CD14-positive monocyte (primary cell): ENCODE results near the gene HUWE1. TPM values are rescaled to one million over a fixed set of nuclear protein-coding genes. Genes with fewer than 3 reads are reported as not detected.
A peak's percentile ranks its signal among the peaks of the same experiment; 100 is the strongest.
"Not testable (repeated sequence)": the region's sequence is repeated elsewhere in the genome, so short reads cannot be mapped to it uniquely, and the experiment has no call there.

Experiments
- DNase-seq, 3 donors: peaks; one replicate each; pipeline ENCODE4 v3.0.0-alpha.2; 2011 to 2022
- H2AFZ ChIP-seq: 2 replicates; pipeline ENCODE4 v1.6.0; 2012; ENCODE audit warnings: mild to moderate bottlenecking, low read depth, low read length, inconsistent platforms; ENCODE audit not compliant: insufficient read depth, poor library complexity, severe bottlenecking
- H3K27ac ChIP-seq, 2 donors: 1 replicate in 1 of 2; 2 replicates in 1 of 2; pipeline ENCODE4 v1.5.1; 2012 to 2013; ENCODE audit warnings: low read length in 2 of 2, control low read depth in 1 of 2, inconsistent platforms in 1 of 2, low read depth in 1 of 2, mild to moderate bottlenecking in 1 of 2
- H3K27me3 ChIP-seq, 2 donors: one replicate each; pipeline versions ENCODE4 v1.6.0 to v1.6.1; 2011 to 2013; ENCODE audit warnings: low read length in 2 of 2; ENCODE audit not compliant: control insufficient read depth in 2 of 2, insufficient read depth in 2 of 2
- H3K36me3 ChIP-seq, 2 donors: replicated peaks in 1 of 2; 1 replicate in 1 of 2; 2 replicates in 1 of 2; pipeline versions ENCODE4 v1.5.1 to v1.6.1; 2012 to 2013; ENCODE audit warnings: low read length in 2 of 2, control low read depth in 1 of 2, inconsistent platforms in 1 of 2, mild to moderate bottlenecking in 1 of 2; ENCODE audit not compliant: insufficient read depth in 2 of 2, control insufficient read depth in 1 of 2
- H3K4me1 ChIP-seq, 2 donors: 1 replicate in 1 of 2; 2 replicates in 1 of 2; pipeline versions ENCODE4 v1.5.1 to v1.6.1; 2012 to 2013; ENCODE audit warnings: low read length in 2 of 2, control low read depth in 1 of 2, inconsistent platforms in 1 of 2, mild to moderate bottlenecking in 1 of 2, moderate library complexity in 1 of 2; ENCODE audit not compliant: insufficient read depth in 2 of 2, control insufficient read depth in 1 of 2
- H3K4me2 ChIP-seq: replicated peaks from 2 replicates; pipeline ENCODE3; 2012; ENCODE audit warnings: low read length, moderate library complexity, mild to moderate bottlenecking; ENCODE audit not compliant: poor library complexity, severe bottlenecking; ENCODE audit errors: extremely low read depth
- H3K4me3 ChIP-seq, 3 experiments: fragments of 200-600 bp in 1 of 3; sonication (generic) in 1 of 3; replicated peaks in 1 of 3; 1 replicate in 2 of 3; 2 replicates in 1 of 3; pipeline ENCODE4 v1.5.1; 2011 to 2013; ENCODE audit warnings: low read length in 3 of 3, mild to moderate bottlenecking in 3 of 3, control low read depth in 2 of 3, low read depth in 2 of 3, inconsistent platforms in 1 of 3, moderate library complexity in 1 of 3
- H3K79me2 ChIP-seq: 2 replicates; pipeline ENCODE4 v1.6.0; 2012; ENCODE audit warnings: mild to moderate bottlenecking, control low read depth, inconsistent platforms, low read length, moderate library complexity; ENCODE audit not compliant: insufficient read depth
- H3K9ac ChIP-seq: 2 replicates; pipeline ENCODE4 v1.6.0; 2017; ENCODE audit warnings: low read length, mild to moderate bottlenecking; ENCODE audit not compliant: insufficient read depth, poor library complexity, severe bottlenecking
- H3K9me3 ChIP-seq, 2 donors: replicated peaks in 1 of 2; 1 replicate in 1 of 2; 2 replicates in 1 of 2; pipeline versions ENCODE4 v1.5.1 to v1.6.1; 2012 to 2013; ENCODE audit warnings: low read length in 2 of 2, control low read depth in 1 of 2; ENCODE audit not compliant: control insufficient read depth in 1 of 2, insufficient read depth in 1 of 2
- H4K20me1 ChIP-seq: 2 replicates; pipeline ENCODE4 v1.6.0; 2012; ENCODE audit warnings: mild to moderate bottlenecking, low read length, control low read depth, moderate library complexity; ENCODE audit not compliant: insufficient read depth
- H3K27ac Mint-ChIP-seq, 7 donors: one replicate each; pipeline ENCODE4 v1.8.0; 2020; ENCODE audit warnings: mild to moderate bottlenecking in 7 of 7, mixed read lengths in 7 of 7, moderate library complexity in 6 of 7, inconsistent platforms in 2 of 7
- H3K27me3 Mint-ChIP-seq, 3 donors: one replicate each; pipeline ENCODE4 v1.8.0; 2021 to 2022; ENCODE audit warnings: low read depth in 3 of 3, mild to moderate bottlenecking in 3 of 3, mixed read lengths in 3 of 3, moderate library complexity in 3 of 3, inconsistent platforms in 1 of 3
- H3K36me3 Mint-ChIP-seq, 2 donors: one replicate each; pipeline ENCODE4 v1.8.0; 2020; ENCODE audit warnings: mixed read lengths in 2 of 2, inconsistent platforms in 1 of 2, mild to moderate bottlenecking in 1 of 2
- H3K4me1 Mint-ChIP-seq: one replicate; pipeline ENCODE4 v1.8.0; 2020; ENCODE audit warnings: mild to moderate bottlenecking, mixed read lengths
- H3K4me3 Mint-ChIP-seq, 2 donors: one replicate each; pipeline ENCODE4 v1.8.0; 2020; ENCODE audit warnings: mild to moderate bottlenecking in 2 of 2, mixed read lengths in 2 of 2, moderate library complexity in 1 of 2
- H3K9me3 Mint-ChIP-seq, 7 donors: one replicate each; pipeline ENCODE4 v1.8.0; 2020 to 2022; ENCODE audit warnings: mixed read lengths in 7 of 7, mild to moderate bottlenecking in 6 of 7, moderate library complexity in 6 of 7, inconsistent platforms in 2 of 7
- WGBS: methylation state at CpG from one replicate; pipeline ENCODE4 v1.1.5; 2013; ENCODE audit warnings: missing lambda C conversion rate; ENCODE audit not compliant: insufficient coverage; 5-methylcytosine and 5-hydroxymethylcytosine counted together
- intact Hi-C, 2 donors: fragments of 100-400 bp; cut with micrococcal nuclease; formaldehyde crosslinking; loops; one replicate each; pipeline versions ENCODE4 v1.15.0 to v1.15.1; 2023
- polyA plus RNA-seq, 3 donors: library from polyadenylated mRNA; depleted of rRNA in 1 of 3; unstranded in 2 of 3; stranded (reverse) in 1 of 3; fragments of 300-500 nt in 2 of 3; fragments of >200 nt in 1 of 3; fragmentation: Illumina TruSeq in 2 of 3; gene quantifications; 1 replicate in 2 of 3; 2 replicates in 1 of 3; pipeline ENCODE4 v1.2.3, GENCODE V29; 2012 to 2021
- TF ChIP-seq, protein P1 (sequence below): fragments of 200-600 bp; IDR thresholded peaks from one replicate; pipeline ENCODE4 v1.8.0; 2022; ENCODE audit warnings: antibody characterized with exemption, mild to moderate bottlenecking

HUWE1 gene
- polyA plus RNA-seq, 3 donors = 1.8 to 31.1 (median 4.3) TPM

- Histone ChIP-seq H3K4me2 (no peak overlapping the region), H3K4me1 (no peaks in the 10 kb centered on the region), H3K4me3 (no peak overlapping the region), H4K20me1 (no peaks in the 10 kb centered on the region), H3K9ac (no peak overlapping the region), H3K79me2 (no peaks in the 10 kb centered on the region), H3K27ac (no peak overlapping the region), H3K36me3 (no peaks in the 10 kb centered on the region), H2AFZ (no peak overlapping the region), H3K27me3 (no peaks in the 10 kb centered on the region), H3K9me3 (peaks cover 8 to 12% of the 10 kb centered on the region in 2 donors)
- H3K27ac Mint-ChIP-seq = no peak overlapping the region
- H3K9me3 Mint-ChIP-seq = peaks cover 9 to 22% (median 16%) of the 10 kb centered on the region in 7 donors
- no peaks in the 10 kb centered on the region for H3K36me3 Mint-ChIP-seq
- no peak overlapping the region for H3K4me3 Mint-ChIP-seq
- peaks cover 0 to 14% (median 0%) of the 10 kb centered on the region in 3 donors for H3K27me3 Mint-ChIP-seq
- DNase-seq = no peak
- intact Hi-C loops = no loop called here
- H3K4me1 Mint-ChIP-seq = peaks cover 7% of the 10 kb centered on the region
- TF ChIP-seq, protein P1, sequence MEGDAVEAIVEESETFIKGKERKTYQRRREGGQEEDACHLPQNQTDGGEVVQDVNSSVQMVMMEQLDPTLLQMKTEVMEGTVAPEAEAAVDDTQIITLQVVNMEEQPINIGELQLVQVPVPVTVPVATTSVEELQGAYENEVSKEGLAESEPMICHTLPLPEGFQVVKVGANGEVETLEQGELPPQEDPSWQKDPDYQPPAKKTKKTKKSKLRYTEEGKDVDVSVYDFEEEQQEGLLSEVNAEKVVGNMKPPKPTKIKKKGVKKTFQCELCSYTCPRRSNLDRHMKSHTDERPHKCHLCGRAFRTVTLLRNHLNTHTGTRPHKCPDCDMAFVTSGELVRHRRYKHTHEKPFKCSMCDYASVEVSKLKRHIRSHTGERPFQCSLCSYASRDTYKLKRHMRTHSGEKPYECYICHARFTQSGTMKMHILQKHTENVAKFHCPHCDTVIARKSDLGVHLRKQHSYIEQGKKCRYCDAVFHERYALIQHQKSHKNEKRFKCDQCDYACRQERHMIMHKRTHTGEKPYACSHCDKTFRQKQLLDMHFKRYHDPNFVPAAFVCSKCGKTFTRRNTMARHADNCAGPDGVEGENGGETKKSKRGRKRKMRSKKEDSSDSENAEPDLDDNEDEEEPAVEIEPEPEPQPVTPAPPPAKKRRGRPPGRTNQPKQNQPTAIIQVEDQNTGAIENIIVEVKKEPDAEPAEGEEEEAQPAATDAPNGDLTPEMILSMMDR = no peak
Measured at GRCh38 chrX:53526999-53527398, 159.5 kb downstream of the HUWE1 start.

DNA sequence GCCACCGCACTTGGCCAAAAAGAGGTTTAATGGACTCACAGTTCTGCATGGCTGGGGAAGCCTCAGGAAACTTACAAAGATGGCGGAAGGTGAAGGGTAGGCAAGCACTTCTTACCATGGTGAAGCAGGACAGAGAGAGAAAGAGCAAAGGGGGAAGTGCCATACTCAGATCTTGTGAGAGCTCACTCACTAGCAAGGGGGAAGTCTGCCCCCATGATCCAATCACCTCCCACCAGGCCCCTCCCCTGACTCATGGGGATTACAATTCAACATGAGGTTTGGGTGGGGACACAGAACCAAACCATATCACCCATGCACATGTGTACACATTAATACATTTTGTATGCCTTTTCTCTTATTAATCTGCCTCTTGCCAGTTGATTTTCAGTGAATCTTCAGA lies 175.2 kb downstream of the HUWE1 start:
- Mint-ChIP-seq H3K27me3 (peaks cover 0 to 8% (median 1%) of the 10 kb centered on the region in 3 donors), H3K36me3 (no peaks in the 10 kb centered on the region), H3K9me3 (peaks cover 0 to 9% (median 2%) of the 10 kb centered on the region in 7 donors), H3K4me1 (peaks cover 11% of the 10 kb centered on the region), H3K27ac (peak overlapping the region in 2 of 7 donors; percentile 46 to 59), H3K4me3 (no peak overlapping the region)
- Histone ChIP-seq H3K36me3 (no peaks in the 10 kb centered on the region), H3K9ac (no peak overlapping the region), H3K27ac (no peak overlapping the region), H3K4me1 (no peaks in the 10 kb centered on the region), H4K20me1 (no peaks in the 10 kb centered on the region), H2AFZ (peak overlapping the region; percentile 13), H3K79me2 (no peaks in the 10 kb centered on the region), H3K4me3 (no peak overlapping the region), H3K9me3 (no peaks in the 10 kb centered on the region), H3K4me2 (no peak overlapping the region), H3K27me3 (no peaks in the 10 kb centered on the region)
- intact Hi-C loops = no loop called here
- peak; percentile 8 to 39 (median 11) for DNase-seq
- no CpG with 5 or more reads among the region's 2 CpGs for WGBS
- TF ChIP-seq, protein P1 = no peak

- H2AFZ ChIP-seq, H3K79me2 ChIP-seq, H3K4me3 ChIP-seq, H3K27me3 ChIP-seq, H3K27ac Mint-ChIP-seq, H3K4me1 ChIP-seq, H3K36me3 Mint-ChIP-seq, H3K36me3 ChIP-seq, H3K4me1 Mint-ChIP-seq, H3K4me3 Mint-ChIP-seq, H3K4me2 ChIP-seq, DNase-seq, H3K27ac ChIP-seq, H3K9me3 ChIP-seq, H4K20me1 ChIP-seq, H3K9ac ChIP-seq, intact Hi-C loops: not testable (repeated sequence)
- Mint-ChIP-seq H3K27me3 (peaks cover 2 to 11% (median 2%) of the 10 kb centered on the region in 3 donors), H3K9me3 (peaks cover 0 to 18% (median 11%) of the 10 kb centered on the region in 7 donors)
- WGBS = 100% methylated on average over 10 of the region's 28 CpGs
Measured at GRCh38 chrX:53504035-53504434, 182.5 kb downstream of the HUWE1 start.
